ENCODE results near the gene SLC26A2. TPM values are rescaled to one million over a fixed set of nuclear protein-coding genes. Genes with fewer than 3 reads are reported as not detected.

SLC26A2 gene
- total and polyA plus RNA-seq, 2 of the 8 experiments (the other 6 are each of a cell fraction or from before 2014, with no cell fraction given), result 3.7 to 11.4 TPM

DNA sequence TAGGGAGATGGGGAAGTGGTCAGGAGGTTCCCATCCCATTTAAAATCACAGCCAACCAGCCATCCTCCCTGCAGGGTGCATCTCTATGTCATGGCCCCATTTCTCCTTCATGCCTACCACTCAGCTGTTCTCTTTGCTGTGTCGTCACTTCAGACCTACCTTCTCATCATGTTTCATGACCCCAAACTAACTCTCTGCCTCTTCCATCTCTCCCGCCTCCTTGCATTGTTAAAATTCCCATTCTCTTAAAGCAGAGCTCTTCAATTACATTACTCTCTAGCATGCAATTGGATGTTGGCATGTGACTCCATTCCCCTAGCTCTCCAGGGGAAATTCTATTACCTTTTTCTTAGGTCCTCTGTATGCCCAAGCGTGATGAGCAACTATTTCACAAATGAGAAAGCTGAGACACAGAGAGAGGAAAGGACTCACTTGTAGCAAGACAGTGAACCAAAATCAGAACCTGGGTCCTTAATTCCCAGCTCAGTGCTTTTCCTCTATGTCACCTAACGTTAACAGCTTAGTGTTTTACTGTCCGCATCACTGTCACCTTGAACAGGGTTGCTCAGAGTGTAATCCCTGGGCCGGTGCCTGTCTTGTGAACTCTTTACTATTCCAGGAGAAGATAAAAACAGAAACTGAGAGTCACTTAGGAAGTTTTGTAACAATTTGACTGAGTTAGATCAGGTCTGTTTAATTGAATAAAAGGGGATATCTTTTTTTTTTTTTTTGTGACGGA is 44.1 kb upstream of the SLC26A2 start (continued):
- no peak for TF ChIP-seq CTCF (IDR thresholded peaks at IDR 0.05; ENCODE audit: control extremely low read depth in 1 of 3, insufficient read depth in 1 of 3, low read depth in 1 of 3, low read length in 3 of 3)
